ENCODE data around the gene HOXB2. TPM values are rescaled to one million over a fixed set of nuclear protein-coding genes. Genes with fewer than 3 reads are reported as not detected.

HOXB2 gene
- total RNA-seq, 1 donor from 2014 or later = not detected

GRCh38 chr17:48589831-48590606, 45.1 kb upstream of the HOXB2 start, which contains the start of gene HOXB3:
TSS of gene HOXB3 (minus strand) at chr17:48590241. CDS start at chr17:48552474, 37,767 bp downstream.
- no peak for DNase-seq (ENCODE audit: low spot score)
- H3K36me3 Mint-ChIP-seq = no peaks in the 10 kb centered on the region
- peaks cover 11% of the 10 kb centered on the region for H3K9me3 Mint-ChIP-seq
- Histone ChIP-seq H3K36me3 (no peaks in the 10 kb centered on the region), H3K4me3 (no peak within 1 kb of the TSS), H3K9me3 (ENCODE audit: low read depth) (no peaks in the 10 kb centered on the region), H3K79me2 (ENCODE audit: low read depth) (no peaks in the 10 kb centered on the region), H3K27me3 (peaks cover 100% of the 10 kb centered on the region), H2AFZ (replicated peaks) (no peak within 1 kb of the TSS), H3K9ac (no peak within 1 kb of the TSS), H3K27ac (no peak within 1 kb of the TSS), H3F3A (ENCODE audit: low read depth) (no peaks in the 10 kb centered on the region), H3K4me2 (no peak within 1 kb of the TSS), H4K20me1 (ENCODE audit: low read depth) (peaks cover 92% of the 10 kb centered on the region), H3K4me1 (no peaks in the 10 kb centered on the region)
- H3K4me3 Mint-ChIP-seq = peak within 1 kb of the TSS; percentile 58
- no peak within 1 kb of the TSS for H3K27ac Mint-ChIP-seq
- TF ChIP-seq EZH2phosphoT487 (IDR thresholded peaks at IDR 0.05) (peak; percentile 82), EZH2 (IDR thresholded peaks at IDR 0.05) (peak; percentile 82), CTCF (IDR thresholded peaks at IDR 0.05) (no peak)
- H3K27me3 Mint-ChIP-seq (ENCODE audit: insufficient read depth, low read depth) = peaks cover 97% of the 10 kb centered on the region
- peaks cover 11% of the 10 kb centered on the region for H3K4me1 Mint-ChIP-seq

- no peak for DNase-seq (ENCODE audit: low spot score)
These were observed 44.3 kb upstream of the HOXB2 start for GRCh38 chr17:48589060-48589830.

GRCh38 chr17:48588528-48588927, 43.6 kb upstream of the HOXB2 start:
- H3K9me3 Mint-ChIP-seq = peaks cover 11% of the 10 kb centered on the region
- no peak overlapping the region for H3K27ac ChIP-seq
- H3K9me3 ChIP-seq (ENCODE audit: low read depth) = no peaks in the 10 kb centered on the region
- TF ChIP-seq EZH2phosphoT487 (IDR thresholded peaks at IDR 0.05) (no peak), CTCF (IDR thresholded peaks at IDR 0.05) (no peak), EZH2 (IDR thresholded peaks at IDR 0.05) (peak; percentile 9)
- H3K9ac ChIP-seq = no peak overlapping the region
- no peaks in the 10 kb centered on the region for H3K36me3 Mint-ChIP-seq
- H3K4me1 ChIP-seq = no peaks in the 10 kb centered on the region
- no peak overlapping the region for H3K4me3 ChIP-seq
- no peaks in the 10 kb centered on the region for H3K36me3 ChIP-seq
- no peaks in the 10 kb centered on the region for H3F3A ChIP-seq (ENCODE audit: low read depth)
- no peaks in the 10 kb centered on the region for H3K79me2 ChIP-seq (ENCODE audit: low read depth)
- peaks cover 97% of the 10 kb centered on the region for H3K27me3 Mint-ChIP-seq (ENCODE audit: insufficient read depth, low read depth)
- H3K4me1 Mint-ChIP-seq = peaks cover 8% of the 10 kb centered on the region
- H4K20me1 ChIP-seq (ENCODE audit: low read depth) = peaks cover 94% of the 10 kb centered on the region
- H3K27me3 ChIP-seq = peaks cover 100% of the 10 kb centered on the region
- H3K27ac Mint-ChIP-seq = no peak overlapping the region
- H3K4me3 Mint-ChIP-seq = peak overlapping the region; percentile 3
- H3K4me2 ChIP-seq = no peak overlapping the region
- no peak overlapping the region for H2AFZ ChIP-seq (replicated peaks)
- no peak for DNase-seq (ENCODE audit: low spot score)

More at GRCh38 chr17:48589060-48589830, 44.3 kb upstream of the HOXB2 start:
- Histone ChIP-seq H2AFZ (replicated peaks) (no peak overlapping the region), H3K4me2 (no peak overlapping the region), H3F3A (ENCODE audit: low read depth) (no peaks in the 10 kb centered on the region), H3K79me2 (ENCODE audit: low read depth) (no peaks in the 10 kb centered on the region), H3K36me3 (no peaks in the 10 kb centered on the region), H4K20me1 (ENCODE audit: low read depth) (peaks cover 92% of the 10 kb centered on the region), H3K9ac (no peak overlapping the region), H3K27ac (no peak overlapping the region), H3K4me1 (no peaks in the 10 kb centered on the region), H3K4me3 (no peak overlapping the region), H3K9me3 (ENCODE audit: low read depth) (no peaks in the 10 kb centered on the region), H3K27me3 (peaks cover 100% of the 10 kb centered on the region)
- no peaks in the 10 kb centered on the region for H3K36me3 Mint-ChIP-seq
- H3K4me1 Mint-ChIP-seq = peaks cover 11% of the 10 kb centered on the region
- H3K27ac Mint-ChIP-seq = no peak overlapping the region
- peaks cover 11% of the 10 kb centered on the region for H3K9me3 Mint-ChIP-seq
- H3K27me3 Mint-ChIP-seq (ENCODE audit: insufficient read depth, low read depth) = peaks cover 97% of the 10 kb centered on the region
- TF ChIP-seq EZH2phosphoT487 (IDR thresholded peaks at IDR 0.05) (no peak), EZH2 (IDR thresholded peaks at IDR 0.05) (peak; percentile 12), CTCF (IDR thresholded peaks at IDR 0.05) (no peak)
- H3K4me3 Mint-ChIP-seq = peak overlapping the region; percentile 58

Data from neural progenitor cell (in vitro differentiated cells).